HepG2 (cell line): ENCODE measurements around the gene CELF2. TPM values are rescaled to one million over a fixed set of nuclear protein-coding genes. Genes with fewer than 3 reads are reported as not detected.

Source experiments
- ATAC-seq: fragments of 200-7000 bp; cut with Tn5 transposase; 3 replicates; pipeline ENCODE4 v1.9.1; 2020; ENCODE audit warnings: mild to moderate bottlenecking, moderate library complexity
- BruUV-seq: library from RNA; stranded (reverse); fragments of 400-500 nt; replicated peaks from 2 replicates; lab custom pipeline; 2021; lab: Mats Ljungman, UMichigan
- CTCF ChIA-PET: fragments of 300-600 bp; formaldehyde crosslinking; extraction: SDS; loops from one replicate; lab custom pipeline; 2021; ENCODE audit warnings: low total read pairs, inconsistent platforms, low intra/inter-chr PET ratio; lab: Yijun Ruan, JAX
- POLR2A ChIA-PET: fragments of 350-600 bp; sonication (Branson Sonifier 250); formaldehyde crosslinking; loops from one replicate; lab custom pipeline; 2020; ENCODE audit warnings: antibody characterized with exemption, inconsistent platforms; lab: Yijun Ruan, JAX
- DNase-seq: peaks from one replicate; pipeline ENCODE4 v3.0.0-alpha.2; 2015; ENCODE audit warnings: low spot score
- FAIRE-seq: peaks from 3 replicates; lab custom pipeline; 2011; peaks lifted over from hg19 to GRCh38; lab: Jason Lieb, UNC
- H2AFZ ChIP-seq: one replicate; pipeline ENCODE4 v1.6.1; 2011; ENCODE audit warnings: low read length, inconsistent platforms
- H3K27ac ChIP-seq: fragments of 300-600 bp; 3 replicates; pipeline ENCODE4 v1.8.0; 2011; ENCODE audit warnings: mixed run types, mild to moderate bottlenecking, mixed read lengths, low read length, inconsistent platforms; ENCODE audit not compliant: insufficient read depth; ENCODE audit errors: extremely low read length
- H3K27me3 ChIP-seq, 2 experiments: fragments of 200-600 bp in 1 of 2; 2 replicates in 1 of 2; 3 replicates in 1 of 2; pipeline versions ENCODE4 v1.6.0 to v1.8.0; 2011; ENCODE audit warnings: low read length in 2 of 2, mild to moderate bottlenecking in 2 of 2, moderate library complexity in 2 of 2, inconsistent platforms in 1 of 2; ENCODE audit not compliant: insufficient read depth in 2 of 2, control insufficient read depth in 1 of 2
- H3K36me3 ChIP-seq, 2 experiments: fragments of 200-600 bp in 1 of 2; replicated peaks in 1 of 2; 2 replicates in 1 of 2; 3 replicates in 1 of 2; pipeline versions ENCODE4 v1.5.1 to v1.8.0; 2011; ENCODE audit warnings: low read length in 2 of 2, inconsistent platforms in 1 of 2; ENCODE audit not compliant: insufficient read depth in 2 of 2, control insufficient read depth in 1 of 2
- H3K4me1 ChIP-seq: 2 replicates; pipeline ENCODE4 v1.5.1; 2012; ENCODE audit warnings: low read length, inconsistent platforms; ENCODE audit not compliant: insufficient read depth
- H3K4me2 ChIP-seq: 2 replicates; pipeline ENCODE4 v1.6.0; 2011; ENCODE audit warnings: low read depth, low read length, inconsistent platforms
- H3K4me3 ChIP-seq, 3 experiments: fragments of 200-600 bp in 1 of 3; sonication (generic), shearing (Covaris generic) in 1 of 3; replicated peaks in 1 of 3; 2 replicates each; pipeline ENCODE4 v1.5.1; 2011 to 2016; ENCODE audit warnings: low read length in 3 of 3, inconsistent platforms in 2 of 3, low read depth in 2 of 3, mild to moderate bottlenecking in 2 of 3, control low read depth in 1 of 3, mixed read lengths in 1 of 3; ENCODE audit not compliant: insufficient read depth in 1 of 3
- H3K79me2 ChIP-seq: one replicate; pipeline ENCODE4 v1.6.1; 2011; ENCODE audit warnings: low read length, inconsistent platforms; ENCODE audit not compliant: insufficient read depth
- H3K9ac ChIP-seq: 2 replicates; pipeline ENCODE4 v1.6.0; 2011; ENCODE audit warnings: mild to moderate bottlenecking, low read depth, low read length, inconsistent platforms; ENCODE audit not compliant: insufficient read depth
- H3K9me3 ChIP-seq: 2 replicates; pipeline ENCODE4 v1.5.1; 2012; ENCODE audit warnings: mild to moderate bottlenecking, low read length
- H4K20me1 ChIP-seq: 2 replicates; pipeline ENCODE4 v1.6.0; 2011; ENCODE audit warnings: inconsistent platforms, mild to moderate bottlenecking, low read length, moderate library complexity; ENCODE audit not compliant: insufficient read depth
- AKAP8 ChIP-seq: sonication (generic); formaldehyde crosslinking; IDR thresholded peaks from 2 replicates; pipeline ENCODE4 v1.5.1; 2020; ENCODE audit warnings: mild to moderate bottlenecking, missing genetic modification reagents
- HMGA1 ChIP-seq: sonication (generic); formaldehyde crosslinking; conservative IDR thresholded peaks from 2 replicates; pipeline ENCODE4 v1.4.0; 2020; ENCODE audit warnings: missing genetic modification reagents
- IKZF5 ChIP-seq: IDR thresholded peaks from 2 replicates; pipeline ENCODE4 v1.6.1; 2018; ENCODE audit warnings: missing genetic modification reagents, mild to moderate bottlenecking, missing compliant biosample characterization
- MAFK ChIP-seq, 2 experiments: IDR thresholded peaks in 1 of 2; conservative IDR thresholded peaks in 1 of 2; 2 replicates each; pipeline ENCODE4 v1.6.1; 2011; ENCODE audit warnings: improper control_type of control experiment in 2 of 2, low read length in 2 of 2
- MNT ChIP-seq: fragments of 450-650 bp; IDR thresholded peaks from 2 replicates; pipeline ENCODE4 v1.6.1; 2016
- NFE2L2 ChIP-seq: fragments of 150-350 bp; IDR thresholded peaks from 2 replicates; pipeline ENCODE4 v1.6.1; 2014; ENCODE audit warnings: low read length
- REPIN1 ChIP-seq: sonication (generic); formaldehyde crosslinking; IDR thresholded peaks from 2 replicates; pipeline ENCODE4 v1.8.0; 2022; ENCODE audit warnings: missing genetic modification reagents, low read depth, mild to moderate bottlenecking, borderline replicate concordance
- SMARCE1 ChIP-seq: fragments of 450-650 bp; IDR thresholded peaks from 2 replicates; pipeline ENCODE4 v1.6.1; 2017; ENCODE audit warnings: borderline replicate concordance
- ZBTB46 ChIP-seq: sonication (generic); formaldehyde crosslinking; IDR thresholded peaks from 2 replicates; pipeline ENCODE4 v1.4.0; 2020; ENCODE audit warnings: mild to moderate bottlenecking, missing genetic modification reagents, borderline replicate concordance
- ZNF484 ChIP-seq: sonication (generic); formaldehyde crosslinking; IDR thresholded peaks from 2 replicates; pipeline ENCODE4 v1.5.1; 2020; ENCODE audit warnings: mild to moderate bottlenecking, low read depth, missing genetic modification reagents, borderline replicate concordance
- ZNF567 ChIP-seq: sonication (generic); formaldehyde crosslinking; IDR thresholded peaks from 2 replicates; pipeline ENCODE4 v1.8.1; 2023; ENCODE audit warnings: mild to moderate bottlenecking, missing genetic modification reagents, borderline replicate concordance
- ZNF724P ChIP-seq: sonication (generic); formaldehyde crosslinking; IDR thresholded peaks from 2 replicates; pipeline ENCODE4 v1.8.0; 2022; ENCODE audit warnings: missing genetic modification reagents, borderline replicate concordance
- WGBS: methylation state at CpG from one replicate; pipeline ENCODE4 v1.1.6; 2017; ENCODE audit warnings: low lambda C conversion rate; 5-methylcytosine and 5-hydroxymethylcytosine counted together
- in situ Hi-C: cut with HindIII; loops from 2 replicates; pipeline ENCODE4 v1.10.0; 2017; ENCODE audit warnings: low pct_unique_long_range_greater_than_20kb; ENCODE audit not compliant: extremely low pct_ligation_motif_present
- intact Hi-C: fragments of 100-400 bp; cut with micrococcal nuclease; formaldehyde crosslinking; loops from one replicate; pipeline ENCODE4 v1.10.0; 2022; ENCODE audit not compliant: unreplicated experiment
- polyA plus RNA-seq, 8 experiments: library from polyadenylated mRNA; depleted of rRNA in 3 of 8; stranded (reverse) in 7 of 8; unstranded in 1 of 8; fragments of >200 nt; fragmentation: Illumina TruSeq in 4 of 8; extraction: Trizol in 4 of 8; gene quantifications; 2 replicates each; pipeline versions ENCODE4 v1.2.1 to v1.2.3, GENCODE V29; 2011 to 2016; ENCODE audit warnings: low read depth in 4 of 8, missing spikeins in 1 of 8, mixed read lengths in 1 of 8; ENCODE audit not compliant: insufficient read depth in 1 of 8
- total RNA-seq, 5 experiments: library from RNA; depleted of rRNA; stranded (reverse); fragments of >200 nt; fragmentation: Illumina TruSeq; extraction: Trizol; gene quantifications; 2 replicates each; pipeline ENCODE4 v1.2.3, GENCODE V29; 2016; ENCODE audit warnings: low read depth in 1 of 5

CELF2 gene
- total and polyA plus RNA-seq, 2 of the 13 experiments (the other 11 are each of a cell fraction or from before 2014, with no cell fraction given) = not detected

- no peak for DNase-seq
- Histone ChIP-seq H3K9ac (no peak overlapping the region), H3K4me3 (no peak overlapping the region), H4K20me1 (no peaks in the 10 kb centered on the region), H3K27ac (no peak overlapping the region), H3K27me3 (peaks cover 0 to 46% of the 10 kb centered on the region in 2 experiments; a peak in 3 of 5 replicates), H2AFZ (no peak overlapping the region), H3K79me2 (no peaks in the 10 kb centered on the region), H3K36me3 (no peaks in the 10 kb centered on the region), H3K4me2 (no peak overlapping the region), H3K9me3 (no peaks in the 10 kb centered on the region), H3K4me1 (no peaks in the 10 kb centered on the region)
- intact Hi-C loops = no loop called here
- POLR2A ChIA-PET = no interaction called here
- CTCF ChIA-PET = no interaction called here
- in situ Hi-C loops = no loop called here
- no peak for ATAC-seq
- FAIRE-seq = no peak
- WGBS = 7% methylated on average over 7 of the region's 7 CpGs
- BruUV-seq = no TSS peak
- peak; percentile 36; the same call in 1 of the 2 replicates for TF ChIP-seq MNT
- TF ChIP-seq SMARCE1 = no peak
- peak; percentile 47 to 54; a peak in 3 of 4 replicates for TF ChIP-seq MAFK (conservative IDR thresholded peaks at IDR 0.05 in 1 of 2, IDR thresholded peaks at IDR 0.05 in 1 of 2; ENCODE audit: low read length in 2 of 2)
- TF ChIP-seq ZNF567 (CRISPR knock-in tag) = no peak
Observed at GRCh38 chr10:11167233-11167966, 149.7 kb downstream of the CELF2 start.

GRCh38 chr10:11168423-11169090 is 150.9 kb downstream of the CELF2 start:
- POLR2A ChIA-PET = no interaction called here
- no peak for TF ChIP-seq REPIN1 (CRISPR knock-in tag)
- no peak for TF ChIP-seq HMGA1 (CRISPR knock-in tag)
- TF ChIP-seq IKZF5 (CRISPR knock-in tag) = no peak
- TF ChIP-seq ZBTB46 (CRISPR knock-in tag) = no peak
- TF ChIP-seq AKAP8 (CRISPR knock-in tag) = no peak
- no peak for TF ChIP-seq NFE2L2
- no peak for TF ChIP-seq ZNF484 (CRISPR knock-in tag)
- no peak for TF ChIP-seq ZNF724P (CRISPR knock-in tag)

More at GRCh38 chr10:11168423-11169090, 150.9 kb downstream of the CELF2 start:
- no peaks in the 10 kb centered on the region for H3K79me2 ChIP-seq
- no peak for DNase-seq
- no peaks in the 10 kb centered on the region for H4K20me1 ChIP-seq
- H3K36me3 ChIP-seq = no peaks in the 10 kb centered on the region
- no peaks in the 10 kb centered on the region for H3K9me3 ChIP-seq
- no peak for FAIRE-seq
- peaks cover 0 to 52% of the 10 kb centered on the region in 2 experiments; a peak in 3 of 5 replicates for H3K27me3 ChIP-seq
- in situ Hi-C loops = no loop called here
- CTCF ChIA-PET = no interaction called here
- H3K4me3 ChIP-seq = no peak overlapping the region
- ATAC-seq = no peak
- no peak overlapping the region for H3K4me2 ChIP-seq
- H3K4me1 ChIP-seq = no peaks in the 10 kb centered on the region
- WGBS = 0% methylated on average over 6 of the region's 6 CpGs
- intact Hi-C loops = no loop called here
- no TSS peak for BruUV-seq
- H2AFZ ChIP-seq = no peak overlapping the region
- no peak overlapping the region for H3K27ac ChIP-seq
- H3K9ac ChIP-seq = no peak overlapping the region
